Esophagus squamous epithelium (tissue), 4 donors: ENCODE data around the gene SCO1.

Experiments
- POLR2A ChIP-seq, 4 donors: fragments of 450-650 bp; IDR thresholded peaks; one replicate each; pipeline ENCODE4 v1.6.1; 2017; ENCODE audit warnings: antibody characterized with exemption in 4 of 4, mild to moderate bottlenecking in 4 of 4, moderate library complexity in 3 of 4
- TF ChIP-seq, protein P1 (sequence below), 6 experiments: fragments of 450-650 bp in 4 of 6; fragments of 200-600 bp in 2 of 6; sonication (generic) in 2 of 6; IDR thresholded peaks; one replicate each; pipeline ENCODE4 v1.5.1; 2016 to 2019; ENCODE audit warnings: antibody characterized with exemption in 6 of 6, mild to moderate bottlenecking in 4 of 6, moderate library complexity in 4 of 6

- TF ChIP-seq POLR2A (IDR thresholded peaks at IDR 0.05): no peak
- TF ChIP-seq, protein P1, sequence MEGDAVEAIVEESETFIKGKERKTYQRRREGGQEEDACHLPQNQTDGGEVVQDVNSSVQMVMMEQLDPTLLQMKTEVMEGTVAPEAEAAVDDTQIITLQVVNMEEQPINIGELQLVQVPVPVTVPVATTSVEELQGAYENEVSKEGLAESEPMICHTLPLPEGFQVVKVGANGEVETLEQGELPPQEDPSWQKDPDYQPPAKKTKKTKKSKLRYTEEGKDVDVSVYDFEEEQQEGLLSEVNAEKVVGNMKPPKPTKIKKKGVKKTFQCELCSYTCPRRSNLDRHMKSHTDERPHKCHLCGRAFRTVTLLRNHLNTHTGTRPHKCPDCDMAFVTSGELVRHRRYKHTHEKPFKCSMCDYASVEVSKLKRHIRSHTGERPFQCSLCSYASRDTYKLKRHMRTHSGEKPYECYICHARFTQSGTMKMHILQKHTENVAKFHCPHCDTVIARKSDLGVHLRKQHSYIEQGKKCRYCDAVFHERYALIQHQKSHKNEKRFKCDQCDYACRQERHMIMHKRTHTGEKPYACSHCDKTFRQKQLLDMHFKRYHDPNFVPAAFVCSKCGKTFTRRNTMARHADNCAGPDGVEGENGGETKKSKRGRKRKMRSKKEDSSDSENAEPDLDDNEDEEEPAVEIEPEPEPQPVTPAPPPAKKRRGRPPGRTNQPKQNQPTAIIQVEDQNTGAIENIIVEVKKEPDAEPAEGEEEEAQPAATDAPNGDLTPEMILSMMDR (IDR thresholded peaks at IDR 0.05): no peak
Measured at GRCh38 chr17:10674704-10675103, 22.6 kb downstream of the SCO1 start.
